Activated gamma-delta T cell treated with Interleukin-2 at 50 U/mL for 16 hours (primary cell): ENCODE data around the gene LRRC8D.
"Not testable (repeated sequence)": the region's sequence is repeated elsewhere in the genome, so short reads cannot be mapped to it uniquely, and the experiment has no call there.

ENCODE experiments used
- DNase-seq: peaks from one replicate; pipeline ENCODE4 v3.0.0-alpha.2; 2020

The LRRC8D gene

DNA sequence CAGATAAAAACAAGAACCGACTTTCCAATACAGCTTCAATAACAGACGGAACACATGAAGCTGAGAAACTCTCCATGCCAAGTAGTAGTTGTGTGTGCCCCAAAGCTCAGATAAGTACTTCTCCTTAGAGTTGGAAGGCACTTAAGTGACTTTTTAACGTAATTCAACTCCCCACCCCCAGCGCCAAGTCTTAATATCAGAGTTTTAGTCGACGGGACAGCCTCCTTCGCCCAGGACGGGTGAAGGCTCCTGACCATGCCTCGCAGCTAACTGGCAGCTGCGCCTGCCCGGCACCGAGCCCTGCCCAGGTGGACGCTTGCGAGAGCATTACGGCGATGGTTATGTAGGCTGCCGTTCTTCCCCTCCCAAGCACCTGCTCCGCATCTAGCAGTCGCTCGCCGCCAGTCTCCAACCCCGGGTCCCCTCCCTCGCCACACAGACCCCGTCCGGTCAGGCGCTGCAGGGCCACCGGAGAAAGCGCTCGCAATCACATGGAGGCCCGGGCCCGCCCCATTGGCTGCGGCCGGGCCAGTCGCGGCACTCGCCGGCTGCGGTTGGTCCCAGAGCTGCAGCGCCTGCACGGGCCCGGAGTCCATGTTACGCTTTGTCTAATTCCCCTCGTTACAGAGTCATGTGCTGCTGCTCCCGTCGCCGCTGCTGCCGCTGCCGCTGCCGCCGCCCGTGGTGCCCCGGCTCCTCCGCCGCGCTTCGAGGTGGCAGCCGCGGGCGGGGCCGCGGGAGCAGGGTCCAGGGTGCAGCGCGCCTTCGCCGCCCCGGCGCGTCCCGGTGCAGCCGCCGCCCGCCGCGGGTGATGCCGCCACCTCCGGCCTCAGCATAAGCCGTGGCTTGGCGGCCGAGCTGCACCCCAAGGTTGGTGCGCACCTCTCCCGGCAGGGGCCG lies at the start of gene LRRC8D:
LRRC8D (plus strand) TSS at position 611 of the 900 bp plus-strand sequence. CDS start 112,037 bp downstream, outside the sequence.
- peak; percentile 64 for DNase-seq

DNA sequence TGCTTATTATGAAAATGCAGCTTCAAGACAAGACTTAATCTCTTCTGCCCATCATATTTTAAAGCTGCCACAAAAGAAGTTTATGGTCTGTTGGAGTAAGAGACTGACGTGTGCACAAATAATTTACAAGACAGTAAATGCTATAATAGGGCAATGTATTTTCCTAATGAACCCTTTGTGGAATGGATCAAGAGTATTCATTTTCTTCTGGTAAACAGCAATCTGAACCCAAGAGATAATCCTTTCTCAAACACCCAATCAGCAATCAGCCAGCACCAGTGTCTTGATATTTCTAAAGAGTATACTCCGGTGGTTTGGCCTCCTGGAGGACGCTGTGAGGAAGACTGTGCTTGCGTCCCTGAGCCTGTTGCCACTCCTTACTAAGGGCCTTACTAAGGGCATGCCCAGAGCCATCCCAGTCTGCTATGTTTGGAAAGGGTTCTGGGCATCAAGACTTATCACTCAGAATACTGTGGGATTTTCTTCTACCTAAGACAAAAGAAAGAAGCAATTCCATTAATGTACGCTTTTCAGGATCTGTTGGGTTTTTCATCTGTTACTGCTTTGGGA lies 48.8 kb upstream of the LRRC8D start:
- no peak for DNase-seq

DNA sequence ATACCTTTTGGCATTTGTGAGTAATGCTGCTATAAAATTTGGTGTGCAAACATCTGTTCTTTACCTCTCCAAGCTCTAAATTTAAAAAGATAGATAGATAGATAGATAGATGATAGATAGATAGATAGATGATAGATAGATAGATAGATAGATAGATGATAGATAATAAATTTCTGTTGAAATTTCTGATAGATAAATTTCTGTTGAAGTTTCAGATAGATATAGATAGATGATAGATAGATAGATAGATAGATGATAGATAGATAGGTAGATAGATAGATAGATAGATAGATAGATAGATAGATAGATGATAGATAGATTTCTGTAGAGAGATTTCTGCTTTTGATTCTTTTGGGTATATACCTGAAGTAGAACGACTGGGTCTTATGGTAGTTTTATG lies 44.7 kb upstream of the LRRC8D start:
- not testable (repeated sequence) for DNase-seq

DNA sequence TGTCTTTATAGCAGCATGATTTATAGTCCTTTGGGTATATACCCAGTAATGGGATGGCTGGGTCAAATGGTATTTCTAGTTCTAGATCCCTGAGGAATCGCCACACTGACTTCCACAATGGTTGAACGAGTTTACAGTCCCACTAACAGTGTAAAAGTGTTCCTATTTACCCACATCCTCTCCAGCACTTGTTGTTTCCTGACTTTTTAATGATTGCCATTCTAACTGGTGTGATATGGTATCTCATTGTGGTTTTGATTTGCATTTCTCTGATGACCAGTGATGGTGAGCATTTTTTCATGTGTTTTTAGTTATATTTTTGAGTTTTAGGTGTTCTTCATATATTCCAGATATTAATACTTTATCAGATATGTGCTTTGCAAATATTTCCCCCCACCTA lies 43.6 kb upstream of the LRRC8D start:
- DNase-seq: not testable (repeated sequence)

DNA sequence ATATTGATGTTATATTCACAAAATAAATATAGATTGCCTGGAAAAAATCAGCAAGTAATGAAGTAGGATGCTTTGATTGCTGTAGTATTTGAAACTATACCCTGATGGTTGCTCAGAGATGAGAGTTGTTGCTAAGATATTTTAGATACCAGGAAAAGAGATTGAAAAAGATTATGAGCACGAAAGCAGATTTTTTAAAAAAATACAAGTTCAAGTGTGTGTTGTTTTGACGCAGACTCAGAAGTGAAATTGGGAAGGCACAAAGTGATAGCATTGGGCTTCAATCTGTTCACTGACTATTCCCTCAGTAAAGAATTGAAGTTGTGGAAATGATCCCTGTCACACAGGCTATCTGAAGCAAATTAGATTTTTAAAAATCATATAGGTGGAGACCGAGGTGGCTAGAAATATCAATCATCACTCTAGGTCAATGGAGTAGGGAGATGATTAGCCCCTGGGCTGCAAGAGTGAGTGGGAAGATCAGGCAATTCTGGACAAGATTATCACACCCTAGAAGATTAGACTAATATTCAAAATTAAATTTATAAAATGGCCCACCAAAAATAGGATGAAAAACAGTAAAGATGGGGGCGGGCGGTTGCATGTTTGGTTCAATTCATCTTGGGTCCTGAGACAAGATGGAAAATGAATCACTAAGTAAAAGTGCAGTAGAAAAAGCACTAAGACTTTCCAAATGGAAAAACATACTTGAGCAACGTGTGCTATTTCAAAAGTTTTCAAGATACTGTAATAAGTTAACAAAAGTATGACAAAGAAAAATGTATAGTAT lies 41.5 kb upstream of the LRRC8D start:
- no peak for DNase-seq

DNA sequence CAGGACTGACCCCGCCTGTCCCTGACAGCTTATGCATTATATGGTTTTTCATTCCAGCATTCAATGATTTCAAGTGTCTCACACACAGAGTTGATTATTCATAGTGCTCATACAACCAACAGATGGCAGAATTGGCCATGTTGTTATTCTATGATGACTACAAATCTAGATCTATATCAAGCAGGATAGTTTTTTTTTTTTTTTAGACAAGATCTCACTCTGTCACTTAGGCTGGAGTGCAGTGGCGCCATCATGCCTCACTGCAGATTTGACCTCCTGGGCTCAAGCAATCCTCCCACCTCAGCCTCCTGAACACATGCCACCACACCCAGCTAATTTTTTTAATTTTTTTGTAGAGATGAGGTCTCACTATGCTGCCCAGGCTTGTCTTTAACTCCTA lies 40.1 kb upstream of the LRRC8D start:
- no peak for DNase-seq

DNA sequence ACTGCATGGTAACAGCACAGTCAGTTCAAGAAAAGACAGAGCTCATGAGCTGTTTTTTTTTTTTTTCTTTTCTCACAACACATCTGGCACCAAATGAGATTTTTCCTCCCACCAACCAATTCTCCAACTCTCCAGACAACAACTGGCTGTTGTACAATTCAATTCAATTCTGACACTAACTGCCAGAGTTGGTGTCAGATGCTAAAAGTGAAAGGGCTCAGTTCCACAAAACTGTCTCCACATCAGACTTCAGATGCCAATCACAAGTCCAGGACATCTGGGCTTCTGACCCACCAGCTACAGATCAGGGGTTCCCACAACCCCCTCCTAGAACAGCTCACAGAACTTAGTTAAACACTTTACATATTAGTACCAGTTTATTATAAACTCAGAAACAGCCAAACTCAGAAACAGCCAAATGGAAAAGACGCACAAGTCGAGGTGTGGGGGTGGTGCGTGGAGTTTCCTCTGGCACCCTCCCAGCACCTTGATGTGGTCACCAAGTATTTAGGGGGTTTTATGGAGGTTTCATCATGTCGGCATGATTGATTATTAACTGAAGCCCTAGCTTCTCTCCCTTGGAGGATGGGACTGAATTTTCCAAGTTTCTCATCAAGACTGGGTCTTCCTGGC lies 39.2 kb upstream of the LRRC8D start:
- peak; percentile 49 for DNase-seq

DNA sequence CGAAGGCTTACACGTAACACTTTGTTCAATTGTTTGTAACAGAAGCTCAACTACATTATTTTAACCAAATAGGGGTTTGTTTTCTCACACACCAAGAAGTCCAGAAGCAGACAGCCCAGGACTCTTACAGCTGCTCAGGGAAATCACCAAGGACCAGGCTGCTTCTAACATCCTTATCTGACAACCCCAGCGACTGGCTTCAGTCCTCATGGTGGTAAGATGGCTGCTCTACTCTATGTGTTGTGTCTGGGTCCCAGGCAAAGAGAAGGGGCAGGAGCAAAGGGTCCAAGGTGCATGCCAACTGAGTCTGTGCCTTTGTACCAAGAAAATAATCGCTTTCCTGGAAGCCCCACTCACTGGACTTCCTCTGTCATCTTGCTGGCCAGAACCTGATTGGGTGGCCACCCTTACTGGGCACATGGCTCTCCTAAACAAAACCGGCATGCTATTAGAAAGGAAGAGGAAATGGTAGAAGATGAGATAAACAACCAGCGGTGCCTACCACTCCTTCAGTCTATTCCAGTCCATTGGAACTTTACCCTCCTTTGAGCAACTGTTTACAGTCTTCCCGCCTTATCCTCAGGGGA lies 34.1 kb upstream of the LRRC8D start:
- no peak for DNase-seq

DNA sequence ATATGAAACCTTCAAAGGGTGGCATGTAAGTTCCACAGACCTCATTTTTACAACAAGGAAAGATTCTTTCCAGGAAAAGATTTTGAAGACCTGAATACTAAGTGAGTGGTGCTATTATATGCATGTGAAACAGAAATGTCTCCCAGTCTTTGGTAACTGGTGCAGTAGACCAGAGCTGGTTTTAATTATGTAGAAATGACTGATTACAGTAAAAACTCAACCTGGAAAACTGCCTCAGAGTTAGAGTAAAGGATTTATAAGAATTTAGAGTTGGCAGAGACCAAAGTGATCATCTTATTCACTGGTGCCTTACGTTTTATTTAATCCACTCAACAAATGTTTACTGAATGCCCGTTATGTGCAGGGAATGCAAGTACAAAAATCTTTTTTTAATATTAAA lies 30.2 kb upstream of the LRRC8D start:
- no peak for DNase-seq

DNA sequence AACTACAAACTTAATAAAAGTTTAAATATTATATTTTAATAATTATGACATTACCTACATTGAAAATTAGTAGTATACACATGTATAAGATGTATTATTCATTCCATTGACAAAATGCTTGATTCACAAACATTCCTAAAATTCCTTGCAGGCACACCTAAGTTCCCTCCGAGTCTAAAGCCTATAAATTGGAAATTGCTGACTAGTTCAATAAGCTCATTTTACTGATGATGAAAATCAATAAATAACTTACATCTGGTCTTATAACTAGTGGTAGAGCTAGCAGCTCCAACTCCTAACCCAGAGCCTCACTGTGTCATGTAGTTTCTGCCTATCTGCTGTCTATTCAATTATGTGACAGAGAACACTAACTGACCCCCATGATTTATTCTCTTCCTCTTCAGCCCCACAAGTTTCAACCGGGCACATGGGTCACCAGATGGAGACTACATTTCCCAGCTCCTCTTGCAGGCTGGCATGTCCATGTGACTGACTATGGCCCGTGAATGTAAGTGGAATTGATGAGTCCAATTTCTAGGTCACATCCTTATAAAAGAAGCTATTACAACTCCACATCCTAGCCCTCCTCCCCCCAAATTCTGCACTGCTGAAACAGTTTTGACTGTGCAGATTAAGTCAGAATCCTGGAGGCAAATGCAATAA lies 29.6 kb upstream of the LRRC8D start:
- DNase-seq: no peak

DNA sequence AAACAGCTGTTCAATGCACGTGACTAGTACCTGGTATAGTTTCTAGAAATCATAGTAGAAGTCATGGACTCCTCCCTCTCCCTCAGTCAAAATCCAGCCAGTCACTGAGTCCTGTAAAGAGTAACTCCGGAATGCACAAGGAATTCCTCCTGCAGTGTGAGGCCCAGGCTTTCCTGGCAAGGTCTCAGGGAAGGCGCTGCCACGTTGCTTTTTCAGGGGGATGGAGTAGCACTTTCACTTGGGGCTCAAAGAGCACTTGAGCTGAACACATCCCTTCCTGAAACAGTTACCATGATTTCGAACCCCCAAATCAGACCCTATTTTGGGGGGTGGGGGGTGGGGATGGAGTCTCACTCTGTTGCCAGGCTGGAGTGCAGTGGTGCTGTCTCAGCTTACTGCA lies 26.4 kb upstream of the LRRC8D start:
- DNase-seq: no peak

DNA sequence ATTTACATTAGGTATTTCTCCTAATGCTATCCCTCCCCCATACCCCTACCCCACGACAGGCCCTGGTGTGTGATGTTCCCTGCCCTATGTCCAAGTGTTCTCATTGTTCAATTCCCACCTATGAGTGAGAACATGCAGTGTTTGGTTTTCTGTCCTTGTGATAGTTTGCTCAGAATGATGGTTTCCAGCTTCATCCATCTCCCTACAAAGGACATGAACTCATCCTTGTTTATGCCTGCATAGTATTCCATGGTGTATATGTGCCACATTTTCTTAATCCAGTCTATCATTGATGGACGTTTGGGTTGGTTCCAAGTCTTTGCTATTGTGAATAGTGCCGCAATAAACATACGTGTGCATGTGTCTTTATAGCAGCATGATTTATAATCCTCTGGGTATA lies 25.3 kb upstream of the LRRC8D start:
- DNase-seq: not testable (repeated sequence)

DNA sequence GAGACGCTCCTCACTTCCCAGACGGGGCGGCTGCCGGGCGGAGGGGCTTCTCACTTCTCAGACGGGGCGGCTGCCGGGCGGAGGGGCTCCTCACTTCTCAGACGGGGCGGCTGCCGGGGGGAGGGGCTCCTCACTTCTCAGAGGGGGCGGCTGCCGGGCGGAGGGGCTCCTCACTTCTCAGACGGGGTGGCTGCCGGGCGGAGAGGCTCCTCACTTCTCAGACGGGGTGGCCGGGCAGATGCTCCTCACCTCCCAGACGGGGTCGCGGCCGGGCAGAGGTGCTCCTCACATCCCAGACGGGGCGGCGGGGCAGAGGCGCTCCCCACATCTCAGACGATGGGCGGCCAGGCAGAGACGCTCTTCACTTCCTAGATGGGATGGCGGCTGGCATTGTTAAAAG lies 23.0 kb upstream of the LRRC8D start:
- not testable (repeated sequence) for DNase-seq

DNA sequence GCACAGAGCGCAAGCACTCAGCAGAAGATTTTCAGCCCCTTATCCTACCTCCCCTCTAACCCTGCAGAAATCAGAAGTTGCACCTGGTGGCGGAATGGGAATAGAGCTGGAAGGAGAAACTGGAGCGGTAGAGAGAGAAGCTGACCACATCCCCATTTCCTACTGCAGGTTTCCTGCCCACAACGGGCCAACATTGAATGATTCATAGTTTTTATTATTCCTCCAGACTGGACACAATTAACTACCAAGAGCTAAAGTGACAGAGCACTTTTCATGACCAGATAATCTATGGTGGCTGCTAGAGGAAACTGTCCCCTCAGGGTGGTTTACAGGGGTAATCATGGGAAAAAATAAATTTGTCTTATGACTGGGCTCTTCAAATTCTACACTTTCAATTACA lies 21.3 kb upstream of the LRRC8D start:
- DNase-seq: no peak

DNA sequence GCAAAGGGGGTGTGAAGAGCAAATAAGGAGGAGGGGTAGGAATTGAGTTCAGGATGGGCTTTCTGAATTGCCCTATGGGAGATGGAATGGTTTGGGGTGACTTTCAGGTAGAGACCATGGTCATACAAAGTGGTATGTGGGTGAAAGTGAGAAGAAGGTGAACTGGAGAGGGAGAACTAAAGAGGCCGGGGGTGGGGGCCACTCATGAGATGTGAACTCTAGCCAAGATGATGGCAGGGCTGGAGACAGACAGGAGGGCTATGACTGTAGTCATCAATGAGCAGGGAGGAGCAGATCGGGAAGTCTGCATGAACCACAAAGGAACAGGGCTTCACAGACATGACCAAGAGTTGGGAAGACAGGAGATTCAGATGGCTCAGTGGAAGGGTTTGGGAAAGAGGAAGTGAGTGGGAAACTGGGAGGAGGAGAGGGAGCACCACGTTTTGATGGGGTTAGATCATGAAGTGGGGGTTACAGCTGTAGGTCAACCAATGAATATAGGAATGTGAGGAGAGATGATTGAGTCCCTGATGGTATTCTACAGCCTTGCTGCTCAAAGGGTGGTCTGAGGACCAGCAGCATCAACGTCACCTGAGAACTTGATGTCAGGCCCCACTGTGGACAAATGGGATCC lies 20.7 kb upstream of the LRRC8D start:
- DNase-seq: no peak

DNA sequence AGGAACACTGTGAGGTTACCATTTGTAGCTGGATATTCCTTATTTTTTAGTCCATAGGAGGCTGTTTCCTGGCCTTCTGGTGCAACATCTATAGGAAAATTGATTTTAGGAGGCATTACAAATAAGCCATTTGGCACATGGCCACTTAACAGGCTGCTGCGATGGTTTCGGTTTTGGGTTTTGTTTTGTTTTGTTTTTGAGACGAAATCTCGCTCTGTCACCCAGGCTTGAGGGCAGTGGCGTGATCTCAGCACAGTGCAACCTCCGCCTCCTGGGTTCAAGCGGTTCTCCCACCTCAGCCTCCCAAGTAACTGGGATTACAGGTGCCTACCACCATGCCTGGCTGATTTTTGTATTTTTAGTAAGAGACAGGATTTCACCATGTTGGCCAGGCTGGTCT lies 20.1 kb upstream of the LRRC8D start:
- DNase-seq: no peak

DNA sequence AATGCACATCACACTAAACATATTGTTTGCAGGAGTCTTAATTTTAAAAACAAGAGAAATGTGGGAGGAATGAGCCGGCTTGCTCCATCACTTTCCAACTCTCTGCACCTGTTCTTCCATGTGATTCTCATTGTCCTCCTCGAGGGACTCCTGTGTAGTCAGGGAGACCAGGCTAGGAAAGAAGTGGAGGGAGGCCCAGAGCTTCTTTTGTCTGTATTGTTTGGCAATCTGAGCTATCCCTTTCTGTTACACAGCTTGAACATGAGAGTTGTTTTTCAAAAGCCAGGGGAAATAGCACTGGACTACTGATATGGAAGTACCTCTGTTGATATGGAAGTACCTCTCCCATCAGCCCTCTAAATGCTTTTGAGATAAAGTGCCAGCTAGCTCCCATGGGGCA lies 18.8 kb upstream of the LRRC8D start:
- no peak for DNase-seq

DNA sequence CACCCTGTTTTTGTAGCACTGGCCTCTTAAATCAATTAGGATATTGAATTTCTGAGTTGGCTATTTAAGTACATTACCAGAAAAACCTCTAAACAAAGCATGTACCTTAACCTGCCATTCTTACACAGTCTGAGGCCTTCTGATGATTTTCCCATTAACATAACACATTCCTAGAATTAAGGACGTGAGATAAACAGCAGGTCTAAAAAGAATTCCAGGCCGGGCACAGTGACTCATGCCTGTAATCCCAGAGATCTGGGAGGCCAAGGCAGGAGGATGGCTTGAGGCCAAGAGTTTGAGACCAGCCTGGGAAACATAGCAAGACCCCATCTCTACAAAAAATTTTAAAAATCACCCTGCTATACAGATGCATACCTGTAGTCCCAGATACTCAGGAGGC lies 18.0 kb upstream of the LRRC8D start:
- DNase-seq: no peak

DNA sequence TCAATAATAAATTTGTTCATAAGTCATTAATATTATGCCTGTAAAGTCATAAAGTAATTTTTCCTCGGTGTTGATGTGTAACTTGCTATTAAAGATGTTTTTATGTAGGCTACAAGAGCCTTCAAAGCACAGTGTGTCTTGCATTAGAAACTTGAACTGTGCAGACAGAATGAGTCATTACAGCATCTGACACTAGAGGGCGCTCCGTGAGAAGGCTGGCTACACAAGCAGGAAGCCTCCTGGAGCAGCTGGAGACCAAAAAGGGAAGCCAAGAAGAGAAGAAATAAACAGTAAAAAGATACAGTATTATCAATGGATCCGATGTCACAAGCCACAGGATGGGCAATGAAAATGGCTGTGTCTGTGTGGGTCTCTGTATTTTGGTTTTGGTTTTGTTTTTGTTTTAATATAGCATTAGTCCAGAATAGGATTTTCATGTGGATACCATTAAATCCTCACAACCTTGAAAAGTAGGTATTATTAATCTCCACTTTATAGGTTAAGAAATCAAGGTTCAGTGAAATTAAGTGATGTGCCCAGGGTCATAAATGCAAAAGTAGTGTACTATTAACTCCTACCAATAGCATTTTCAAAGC lies 16.1 kb upstream of the LRRC8D start:
- DNase-seq: peak; percentile 88

DNA sequence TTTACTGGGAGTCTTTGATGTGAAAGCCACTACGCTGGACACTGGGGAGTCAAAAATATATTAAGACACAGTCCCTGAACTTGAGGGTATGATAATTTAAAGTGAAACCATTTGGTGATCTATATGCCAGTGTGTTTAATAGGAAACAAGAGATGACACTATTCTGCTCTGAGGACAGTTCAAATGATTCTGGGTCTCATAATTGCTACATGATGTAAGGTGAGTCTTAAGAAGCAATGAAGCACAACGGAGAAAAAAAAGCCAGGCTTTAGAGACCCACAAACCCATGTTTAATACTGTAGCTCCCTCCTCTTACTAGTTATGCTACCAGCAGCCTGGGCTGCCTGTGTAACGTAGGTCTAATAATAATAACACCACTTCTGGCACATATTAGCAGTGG lies 14.2 kb upstream of the LRRC8D start:
- DNase-seq: no peak

DNA sequence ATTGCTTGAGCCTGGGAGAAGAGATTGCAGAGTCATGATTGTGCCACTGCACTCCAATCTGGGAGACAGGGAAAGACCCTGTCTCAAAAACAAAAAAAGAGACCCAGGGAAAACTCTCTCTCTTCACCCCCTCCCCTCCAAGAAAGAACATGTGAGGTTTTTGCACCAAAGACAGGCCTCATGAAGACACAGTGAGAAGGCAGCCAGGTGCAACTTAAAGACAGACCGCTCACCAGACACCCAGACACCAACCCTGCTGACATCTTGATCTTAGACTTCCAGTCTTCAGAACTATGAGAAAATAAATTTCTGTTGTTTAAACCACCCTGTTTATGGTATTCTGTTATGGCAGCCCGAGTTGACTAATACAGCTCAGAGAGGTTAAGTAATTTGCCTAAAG lies 13.3 kb upstream of the LRRC8D start:
- DNase-seq: no peak
